NOMO-1 treated with dmso at 0.1 percent for 144 hours (cell line): ENCODE results near the gene TFAP2B.

Experiments used
- DNase-seq: peaks from one replicate; lab custom pipeline; 2025; ENCODE audit not compliant: unreplicated experiment; lab: John Stamatoyannopoulos, UW

TFAP2B gene

DNA sequence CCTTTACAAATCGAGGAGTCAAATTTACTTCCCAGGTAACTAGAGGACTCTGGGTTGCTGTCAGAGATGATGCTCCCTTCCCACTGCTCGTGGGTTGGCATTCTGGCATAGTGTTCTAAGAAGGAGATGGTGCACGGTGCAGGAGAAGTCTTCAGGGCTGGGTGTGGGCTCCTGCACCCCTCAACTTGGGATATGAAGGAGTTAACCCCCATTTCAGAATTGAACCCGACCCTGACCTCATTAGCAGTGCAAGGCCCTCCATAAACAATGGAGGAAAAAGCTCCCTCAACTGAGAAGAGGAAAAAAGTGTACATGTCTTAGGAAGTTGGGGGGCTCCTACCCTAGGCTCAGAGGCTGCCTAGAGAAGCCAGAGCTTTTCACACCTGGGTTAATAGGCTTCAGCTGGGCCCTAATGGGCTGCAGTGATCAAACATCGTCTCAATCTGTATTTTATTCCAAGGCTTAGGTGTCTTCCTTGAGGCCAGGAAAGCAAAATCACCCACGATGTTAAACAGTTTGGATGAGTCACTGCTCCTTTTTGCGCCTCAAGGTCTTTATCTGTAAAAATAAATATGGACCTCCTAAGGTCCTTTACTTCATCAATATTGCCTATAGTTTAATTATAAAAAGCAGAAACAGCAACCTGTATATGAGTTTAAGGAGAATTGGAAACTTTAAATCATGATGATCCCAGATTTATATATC, 29.4 kb downstream of the TFAP2B start:
- DNase-seq = no peak

DNA sequence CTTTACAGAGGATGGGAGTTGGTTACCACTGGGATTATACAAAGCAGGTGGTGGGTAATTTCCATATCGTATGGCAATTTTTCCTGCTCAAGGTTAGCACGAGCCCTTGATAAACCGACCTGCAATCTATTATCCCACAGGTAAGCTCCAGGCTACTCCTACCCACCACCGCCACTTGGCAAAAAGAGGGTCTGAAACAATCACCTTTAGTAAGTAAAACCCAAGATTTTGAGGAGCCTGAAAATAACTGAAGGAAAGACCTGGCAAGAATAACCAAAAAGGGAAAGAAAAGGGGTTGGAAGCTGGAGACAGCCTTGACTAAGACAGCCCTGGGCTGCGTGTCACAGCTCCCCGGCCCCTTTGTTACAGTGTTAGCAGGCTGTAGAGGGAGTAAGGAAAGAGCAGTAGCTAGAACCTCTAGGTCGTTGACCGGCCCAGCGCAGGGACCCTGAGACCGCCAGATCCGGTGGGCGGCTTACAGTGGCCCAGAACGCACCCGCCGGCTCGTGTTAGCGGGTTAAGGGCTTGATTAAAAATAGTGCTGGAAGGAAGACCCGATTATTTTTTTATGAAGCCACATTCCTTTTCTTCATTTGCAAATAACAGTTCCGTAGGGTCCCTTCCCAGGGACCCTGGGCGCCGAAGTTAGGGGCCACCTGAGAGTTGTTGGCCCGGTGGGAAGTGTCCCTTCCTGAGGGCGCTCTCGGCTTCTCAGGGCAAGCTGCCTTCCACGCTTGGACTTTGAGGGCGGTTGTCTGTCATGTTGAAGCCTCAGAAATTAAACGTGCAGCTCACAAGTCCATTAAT, 30.5 kb downstream of the TFAP2B start:
- no peak for DNase-seq

DNA sequence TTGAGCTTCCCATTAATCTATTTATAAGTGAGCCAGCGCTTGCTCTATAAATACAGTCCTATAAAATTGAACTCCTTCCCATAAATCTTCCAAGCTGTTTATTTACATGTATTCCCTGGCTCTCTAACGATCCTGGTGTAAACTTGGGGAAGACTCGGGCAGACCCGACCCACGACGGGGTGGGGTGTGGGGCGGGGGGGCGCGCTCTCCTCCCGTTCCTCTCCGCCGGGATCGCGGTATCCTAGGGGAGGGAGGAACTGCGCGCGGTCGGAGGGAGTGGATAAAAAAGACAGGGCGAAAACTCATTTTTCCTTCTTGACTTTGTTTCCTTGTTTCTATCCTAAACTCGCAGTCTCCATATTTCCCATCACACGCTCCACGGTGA, 31.1 kb downstream of the TFAP2B start:
- no peak for DNase-seq

DNA sequence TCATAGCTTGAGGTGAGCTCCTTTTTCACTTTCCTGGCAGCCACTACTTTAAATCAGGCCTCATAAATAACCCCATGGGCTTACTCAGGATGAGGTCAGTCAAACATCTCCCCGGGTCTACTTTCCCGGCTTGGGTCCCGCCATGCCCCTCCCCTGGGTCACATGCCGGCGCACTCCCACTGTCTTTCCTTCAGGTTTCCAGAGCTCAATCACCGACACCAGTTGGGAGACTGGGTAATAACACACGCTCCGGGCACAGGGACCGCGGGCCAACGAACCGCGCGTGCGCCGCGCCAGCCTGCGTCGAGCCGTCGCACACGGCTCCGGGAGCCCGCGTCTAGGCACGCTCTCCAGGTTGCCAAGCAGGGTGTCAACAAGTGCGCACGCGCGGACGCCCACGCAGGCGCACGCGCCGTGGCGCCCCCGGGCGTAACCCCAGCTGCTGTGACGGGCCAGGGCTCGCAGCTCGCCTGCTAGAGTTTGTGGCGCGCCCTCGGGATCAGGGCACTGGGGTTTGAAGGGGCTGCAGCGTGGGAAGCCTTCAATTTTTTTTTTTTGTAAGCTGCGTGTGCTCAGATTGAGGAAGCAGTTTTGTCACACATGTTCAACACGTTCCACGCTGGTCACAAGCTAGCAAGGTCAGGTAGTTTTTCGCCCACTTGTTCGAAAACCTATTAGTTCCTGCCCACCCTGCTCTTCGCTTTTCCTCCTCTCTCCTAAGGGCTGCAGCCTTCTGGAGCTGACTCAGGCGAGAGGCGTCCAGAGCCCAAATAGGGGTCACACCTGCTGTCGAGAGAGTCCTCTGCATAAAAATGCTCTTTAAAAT, 31.8 kb downstream of the TFAP2B start:
- no peak for DNase-seq

DNA sequence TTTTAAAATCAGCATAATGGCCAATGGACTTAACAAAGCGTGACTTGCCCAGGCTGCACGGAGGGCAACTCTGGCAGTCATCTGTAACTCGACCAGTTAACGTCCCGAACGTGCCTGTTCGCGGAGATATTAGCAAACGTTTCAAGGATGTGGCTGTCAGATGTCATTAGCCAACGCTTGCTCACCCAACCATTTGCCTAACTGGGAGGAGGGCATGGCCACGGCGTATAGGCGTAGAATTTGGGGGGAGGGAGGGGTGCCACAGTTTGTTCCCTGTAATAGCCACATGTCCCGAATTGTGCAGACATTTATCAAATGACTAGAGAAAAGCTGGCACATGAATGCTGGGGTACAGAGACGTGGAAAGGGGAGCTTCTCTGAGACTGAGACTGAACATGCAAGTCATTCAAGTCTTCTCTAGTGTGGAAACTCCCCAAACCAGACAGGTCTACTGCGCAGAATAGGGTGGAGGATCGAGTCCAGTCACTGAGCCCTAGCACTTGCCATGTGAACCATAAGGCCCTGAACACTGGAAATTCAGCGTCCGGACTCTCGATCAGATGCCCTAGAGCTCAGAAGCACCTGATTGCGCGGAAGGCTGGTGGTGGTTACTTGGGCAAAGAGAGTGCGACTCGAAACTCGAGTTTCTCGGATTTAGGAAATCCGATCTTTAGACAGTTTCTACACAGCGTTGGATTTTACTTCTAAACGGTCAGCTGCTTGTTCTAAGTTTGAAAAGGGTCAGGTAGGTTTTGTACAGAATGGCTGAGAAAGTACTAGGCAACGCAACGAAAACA, 32.6 kb downstream of the TFAP2B start:
- no peak for DNase-seq

DNA sequence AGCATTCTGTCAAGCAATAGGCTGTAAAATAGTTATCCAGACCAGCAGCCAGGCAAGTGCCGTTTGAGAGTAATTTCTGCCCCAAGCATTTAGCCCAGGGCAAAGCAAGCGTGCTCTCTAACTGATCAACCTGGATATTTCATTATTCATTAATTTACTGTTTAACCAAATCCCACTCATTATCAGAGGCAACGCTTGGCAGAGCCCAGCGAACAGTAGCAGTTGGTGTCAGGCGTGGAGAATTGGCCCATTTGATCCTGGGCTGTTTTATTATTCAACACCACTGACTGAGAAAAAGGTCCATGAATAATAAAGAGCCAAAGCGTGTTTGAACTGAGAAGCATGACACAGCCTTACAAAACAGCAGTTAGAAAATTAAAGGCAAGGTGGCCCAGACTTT, 35.3 kb downstream of the TFAP2B start:
- DNase-seq = no peak

DNA sequence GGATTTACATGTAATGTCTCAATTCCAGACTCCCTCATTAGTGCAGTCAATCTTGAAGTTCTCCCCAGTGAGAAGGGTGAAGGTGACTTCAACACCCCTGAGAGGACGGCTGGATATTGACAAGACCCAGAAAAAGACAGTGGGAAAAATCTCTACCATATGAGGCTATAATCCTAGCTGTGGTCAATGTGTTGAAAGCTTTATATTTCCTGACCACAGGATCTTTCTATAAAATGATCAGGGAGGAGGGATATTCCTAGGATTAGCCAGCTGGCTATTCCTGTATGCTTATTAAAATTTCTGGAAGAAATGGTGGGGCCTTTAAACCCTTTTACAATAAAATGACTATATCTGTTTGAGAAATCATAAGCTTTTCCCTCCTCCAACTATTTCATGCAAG, 43.0 kb downstream of the TFAP2B start:
- DNase-seq = no peak

DNA sequence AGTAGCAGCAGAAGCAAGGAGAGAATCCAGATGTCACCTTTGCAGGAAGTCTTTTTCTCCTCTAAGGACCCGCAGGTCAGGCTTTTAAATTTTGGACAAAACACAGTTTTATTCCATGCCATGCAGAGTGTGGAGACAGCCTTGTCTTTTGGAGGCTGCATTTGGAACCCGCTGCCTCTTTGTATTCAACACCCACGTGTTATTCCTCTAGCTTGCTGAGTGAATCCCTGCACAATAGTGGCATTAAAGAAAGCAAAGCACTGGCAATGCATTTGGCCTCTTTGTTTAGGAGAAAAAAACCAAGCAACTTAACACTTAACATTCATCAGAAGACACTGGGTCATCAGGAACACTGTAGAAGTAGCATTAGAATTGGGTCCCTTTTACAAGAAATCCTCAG, 43.5 kb downstream of the TFAP2B start:
- no peak for DNase-seq

DNA sequence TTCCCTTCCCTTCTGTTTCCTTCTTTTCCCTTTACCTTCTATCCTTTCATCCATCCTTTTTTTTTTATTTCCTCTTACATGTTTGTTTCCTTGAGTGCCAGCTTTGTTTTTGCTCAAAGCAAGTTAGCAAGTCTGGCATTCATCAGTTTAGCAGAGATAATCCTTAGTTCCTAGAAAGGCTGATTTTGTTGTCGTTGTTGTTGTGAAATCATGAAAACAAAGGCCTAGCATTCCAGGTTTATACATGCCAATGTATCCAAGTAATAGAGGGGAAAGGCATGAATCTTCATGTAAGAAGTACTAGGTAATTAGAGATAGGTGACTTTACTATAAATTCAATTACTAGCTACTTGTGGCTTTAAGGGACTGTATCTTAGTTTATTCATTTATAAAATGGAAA, 45.9 kb downstream of the TFAP2B start:
- no peak for DNase-seq

DNA sequence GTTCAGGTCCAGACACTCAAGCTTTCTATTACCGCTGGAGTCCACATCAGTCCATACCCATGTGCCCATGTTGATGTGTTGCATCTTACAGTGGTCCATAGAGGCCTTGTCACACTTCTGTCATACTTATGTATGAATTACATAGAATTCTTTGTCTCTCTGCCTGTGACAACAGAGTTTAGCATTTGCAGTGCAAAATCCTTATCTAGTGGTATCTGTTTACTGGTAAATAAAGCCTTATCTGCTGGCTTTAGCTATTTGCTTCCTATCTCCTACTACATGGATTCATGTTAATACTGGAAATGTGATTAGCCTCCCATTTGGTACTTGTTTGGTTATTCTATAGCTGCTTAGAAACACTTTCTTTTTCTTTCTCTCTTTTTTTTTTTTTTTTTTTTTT, 49.8 kb downstream of the TFAP2B start:
- DNase-seq = no peak

DNA sequence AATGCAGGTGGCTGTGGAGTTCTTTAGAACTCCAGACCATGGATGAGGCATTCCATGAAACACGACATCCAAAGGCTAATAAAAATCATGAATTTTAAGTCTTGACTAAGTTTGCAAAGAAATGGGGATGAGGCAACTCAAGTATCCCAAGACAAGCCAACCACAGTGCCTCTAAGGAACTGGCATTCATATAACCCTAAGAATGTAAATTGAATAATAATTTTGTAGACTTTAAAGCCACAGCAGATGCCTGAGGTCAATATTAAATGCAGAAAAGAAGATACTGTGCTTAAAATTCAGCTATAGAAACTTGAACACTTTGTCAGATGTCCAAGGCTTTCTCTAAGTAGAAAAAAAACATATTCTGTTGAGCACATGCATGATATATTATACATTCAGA, 54.5 kb downstream of the TFAP2B start:
- DNase-seq = no peak

DNA sequence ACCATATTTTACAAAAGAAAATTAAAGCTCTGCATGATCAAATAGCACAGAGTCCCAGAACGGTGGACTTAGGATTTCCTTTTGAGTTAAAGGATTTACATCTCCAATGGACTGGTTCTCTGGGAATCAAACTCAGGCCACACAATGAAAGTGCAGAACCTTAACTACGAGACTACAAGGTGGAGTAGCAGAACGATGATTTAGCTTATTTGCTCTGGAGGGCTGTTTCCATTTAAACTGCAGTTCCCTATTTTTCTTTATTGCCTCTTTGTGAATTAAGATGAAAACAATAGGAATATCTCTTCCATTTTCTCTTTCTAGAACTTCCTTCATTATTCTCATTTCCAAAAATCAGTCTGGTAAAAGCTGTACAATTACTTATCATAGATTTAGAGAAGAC, 65.7 kb downstream of the TFAP2B start:
- no peak for DNase-seq

DNA sequence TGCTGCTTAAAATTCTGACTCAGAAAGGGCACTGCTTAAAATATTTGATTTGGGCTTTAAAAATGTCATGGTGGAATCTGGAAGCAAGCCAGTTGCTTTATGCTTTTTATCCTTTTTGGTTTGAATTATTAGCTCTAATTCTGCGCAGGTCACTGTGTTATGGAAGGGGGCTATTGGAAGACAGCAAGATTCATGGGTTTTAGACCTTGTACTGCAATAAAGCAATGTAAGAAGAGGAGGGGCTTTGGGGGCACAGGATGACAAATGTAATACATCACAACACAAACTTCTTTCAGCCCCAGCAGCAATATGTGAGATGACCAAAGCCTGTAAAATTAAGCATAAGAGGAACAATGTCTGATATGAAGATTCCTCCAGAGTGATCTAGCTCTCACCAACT, 68.4 kb downstream of the TFAP2B start:
- DNase-seq = no peak

DNA sequence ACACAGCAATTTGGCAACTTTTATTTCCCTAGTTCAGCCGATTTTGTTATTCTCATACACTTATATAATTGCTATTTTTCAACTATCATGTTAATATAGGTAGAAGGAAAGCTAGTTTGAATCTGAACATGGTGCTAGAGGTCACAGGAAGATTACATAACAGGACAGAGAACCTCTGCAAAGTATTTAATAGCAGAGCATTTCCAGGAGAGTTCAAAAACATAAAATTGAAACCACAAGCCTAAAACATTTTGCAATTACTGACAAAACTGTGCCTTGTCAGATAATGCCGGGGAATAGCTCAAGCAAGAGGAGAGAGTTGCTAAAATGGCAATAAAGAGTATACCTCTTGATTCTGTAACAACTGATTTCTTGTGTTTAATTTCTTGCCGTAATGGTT, 70.8 kb downstream of the TFAP2B start:
- peak; percentile 30 for DNase-seq

DNA sequence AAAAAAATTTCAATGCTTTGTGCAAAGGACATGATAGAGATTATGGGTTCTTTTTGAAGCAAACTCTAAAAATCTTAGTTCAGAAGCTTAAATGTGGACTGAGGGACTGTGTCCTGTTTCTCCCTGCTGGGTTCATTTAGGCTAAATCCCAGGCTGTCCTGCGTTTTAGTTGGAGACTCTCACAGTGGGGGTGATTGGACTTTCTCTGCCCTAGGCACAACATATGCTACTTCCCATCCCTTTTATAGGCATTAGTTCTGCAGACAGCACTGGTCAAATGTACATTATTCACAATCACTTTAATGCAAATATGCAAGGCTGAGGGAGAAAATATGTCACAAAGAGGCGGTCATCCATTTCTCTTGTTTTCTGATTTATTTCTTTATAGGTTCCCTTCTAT, 71.3 kb downstream of the TFAP2B start:
- DNase-seq = no peak

DNA sequence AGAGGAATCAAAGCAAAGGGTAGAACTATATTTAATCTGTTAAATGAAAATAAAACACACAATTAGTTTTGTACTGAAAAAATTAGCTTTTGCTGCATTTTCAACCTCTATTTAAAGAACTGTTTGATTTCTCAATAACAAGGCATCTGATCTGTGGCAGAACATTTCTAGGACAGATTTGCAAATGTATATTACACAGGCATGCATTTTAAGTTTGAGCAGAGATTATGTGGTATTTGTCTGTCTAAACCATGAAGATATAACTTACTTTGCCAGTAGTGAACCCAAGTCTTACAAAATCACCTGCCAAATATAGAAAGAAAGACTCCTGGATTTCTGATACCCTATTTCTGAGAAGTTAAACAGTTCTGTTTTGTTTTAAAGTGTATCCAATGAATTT, 71.9 kb downstream of the TFAP2B start:
- no peak for DNase-seq

DNA sequence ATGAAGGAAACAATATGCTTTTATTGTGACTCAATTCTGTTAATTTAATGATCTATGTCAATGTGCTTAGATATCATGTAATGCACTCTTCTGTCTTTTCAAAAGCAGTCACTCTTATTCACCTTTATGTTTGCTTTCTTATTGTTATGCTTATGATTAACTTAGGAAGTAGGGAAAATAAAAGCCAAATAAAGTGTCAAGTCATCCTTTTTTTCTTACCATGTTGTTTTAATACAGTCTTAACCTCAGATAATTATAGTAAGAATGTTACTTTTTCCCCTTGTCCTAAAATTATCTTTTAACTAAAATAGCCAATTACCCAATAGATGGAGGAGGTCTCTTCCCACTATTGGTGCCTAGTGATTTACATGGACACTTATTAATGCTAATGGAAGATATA, 72.6 kb downstream of the TFAP2B start:
- DNase-seq = no peak
